ENCODE data around the gene CFHR4. TPM values are rescaled to one million over a fixed set of nuclear protein-coding genes. Genes with fewer than 3 reads are reported as not detected.

Gene CFHR4
- total RNA-seq, 1 experiment from 2014 or later, result not detected

GRCh38 chr1:196860323-196860884, 27.4 kb upstream of the CFHR4 start:
- Histone ChIP-seq H3K27ac (ENCODE audit: low read depth, low read length) (no peak overlapping the region), H3K36me3 (ENCODE audit: control insufficient read depth in 1 of 2, insufficient read depth in 2 of 2, low read length in 2 of 2) (no peaks in the 10 kb centered on the region), H3K9ac (ENCODE audit: low read length) (no peak overlapping the region), H3K27me3 (ENCODE audit: insufficient read depth, low read length) (no peaks in the 10 kb centered on the region), H2AFZ (ENCODE audit: low read depth, low read length, poor library complexity, severe bottlenecking) (no peak overlapping the region), H3K4me2 (ENCODE audit: low read length) (no peak overlapping the region), H3K9me3 (ENCODE audit: control insufficient read depth in 1 of 2, insufficient read depth in 1 of 2, low read depth in 1 of 2, low read length in 2 of 2) (no peaks in the 10 kb centered on the region), H4K20me1 (ENCODE audit: insufficient read depth) (no peaks in the 10 kb centered on the region), H3K4me3 (replicated peaks in 1 of 2; ENCODE audit: low read depth in 1 of 2, low read length in 2 of 2) (no peak overlapping the region), H3K4me1 (ENCODE audit: control insufficient read depth in 1 of 2, insufficient read depth in 2 of 2, low read length in 2 of 2) (no peaks in the 10 kb centered on the region), H3K9me2 (ENCODE audit: insufficient read depth) (no peaks in the 10 kb centered on the region; the same call in 1 of the 2 replicates), H3K79me2 (ENCODE audit: insufficient read depth, low read length) (no peaks in the 10 kb centered on the region)
- CTCF ChIA-PET, result no interaction called here
- DNase-seq (ENCODE audit: low read depth, low spot score), result no peak
- POLR2A ChIA-PET, result no interaction called here
- intact Hi-C loops (cut with micrococcal nuclease), result no loop called here
- no TSS peak for BruUV-seq (replicated peaks)
- ATAC-seq, result no peak
- RAD21 ChIA-PET (ENCODE audit: low non-redundant PET in 1 of 2, low total read pairs in 2 of 2, uncharacterized antibody in 2 of 2, unreplicated experiment in 2 of 2), result no interaction called here
- TF ChIP-seq CBX3 (IDR thresholded peaks at IDR 0.05; ENCODE audit: low read depth) (no peak), POLR2AphosphoS5 (IDR thresholded peaks at IDR 0.05; ENCODE audit: low read depth, low read length) (no peak), ELF1 (IDR thresholded peaks at IDR 0.05; ENCODE audit: borderline replicate concordance, low read depth) (no peak), JUND (IDR thresholded peaks at IDR 0.05) (no peak), ZFX (IDR thresholded peaks at IDR 0.05) (no peak), CEBPB (IDR thresholded peaks at IDR 0.05; ENCODE audit: low read depth) (no peak), RAD21 (IDR thresholded peaks at IDR 0.05; ENCODE audit: low read depth) (no peak), POLR2A (IDR thresholded peaks at IDR 0.05; ENCODE audit: borderline replicate concordance, extremely low read depth, insufficient read depth, insufficient read length) (no peak), REST (IDR thresholded peaks at IDR 0.05; ENCODE audit: low read depth) (no peak), MAX (IDR thresholded peaks at IDR 0.05) (no peak), EGR1 (IDR thresholded peaks at IDR 0.05; ENCODE audit: low read depth) (no peak), SIN3A (IDR thresholded peaks at IDR 0.05; ENCODE audit: low read depth) (no peak), FOSL1 (IDR thresholded peaks at IDR 0.05; ENCODE audit: low read depth) (no peak), ATF3 (IDR thresholded peaks at IDR 0.05) (no peak), SP1 (IDR thresholded peaks at IDR 0.05; ENCODE audit: low read depth) (no peak), SRF (IDR thresholded peaks at IDR 0.05; ENCODE audit: low read depth) (no peak), CTCF (IDR thresholded peaks at IDR 0.05 in 2 of 3, conservative IDR thresholded peaks at IDR 0.05 in 1 of 3; ENCODE audit: borderline replicate concordance in 1 of 3, insufficient read depth in 1 of 3, low read depth in 2 of 3, low read length in 2 of 3) (no peak), EZH2phosphoT487 (IDR thresholded peaks at IDR 0.05; ENCODE audit: borderline replicate concordance) (no peak)

Measured in HCT116 (cell line).